IPS-11a (cell line): ENCODE measurements around the gene RASGRF2.

ENCODE experiments used
- H3K4me3 ChIP-seq: one replicate; pipeline ENCODE4 v1.5.1; 2013; ENCODE audit warnings: low read depth, low read length, control low read depth

RASGRF2 gene

DNA sequence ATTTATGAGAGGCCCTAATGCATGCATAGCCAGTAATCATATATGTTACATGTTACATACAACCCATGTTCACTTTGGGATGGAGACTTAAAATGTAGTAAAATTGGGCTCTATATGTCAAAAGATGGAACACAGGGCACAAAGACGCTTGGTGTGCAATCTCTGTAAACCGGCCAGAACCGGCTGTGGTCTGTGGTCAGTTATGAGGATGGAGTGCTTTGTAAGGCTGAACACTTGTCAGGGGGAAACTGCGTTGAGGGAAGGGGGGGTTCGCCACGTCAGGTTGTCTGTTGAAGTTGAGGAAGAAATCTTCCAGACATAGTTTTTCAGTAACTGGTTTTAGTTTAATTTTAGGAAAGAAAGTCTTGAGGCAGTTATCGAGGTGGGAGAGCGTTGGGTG is 270.3 kb downstream of the RASGRF2 start:
- H3K4me3 ChIP-seq = no peak overlapping the region

DNA sequence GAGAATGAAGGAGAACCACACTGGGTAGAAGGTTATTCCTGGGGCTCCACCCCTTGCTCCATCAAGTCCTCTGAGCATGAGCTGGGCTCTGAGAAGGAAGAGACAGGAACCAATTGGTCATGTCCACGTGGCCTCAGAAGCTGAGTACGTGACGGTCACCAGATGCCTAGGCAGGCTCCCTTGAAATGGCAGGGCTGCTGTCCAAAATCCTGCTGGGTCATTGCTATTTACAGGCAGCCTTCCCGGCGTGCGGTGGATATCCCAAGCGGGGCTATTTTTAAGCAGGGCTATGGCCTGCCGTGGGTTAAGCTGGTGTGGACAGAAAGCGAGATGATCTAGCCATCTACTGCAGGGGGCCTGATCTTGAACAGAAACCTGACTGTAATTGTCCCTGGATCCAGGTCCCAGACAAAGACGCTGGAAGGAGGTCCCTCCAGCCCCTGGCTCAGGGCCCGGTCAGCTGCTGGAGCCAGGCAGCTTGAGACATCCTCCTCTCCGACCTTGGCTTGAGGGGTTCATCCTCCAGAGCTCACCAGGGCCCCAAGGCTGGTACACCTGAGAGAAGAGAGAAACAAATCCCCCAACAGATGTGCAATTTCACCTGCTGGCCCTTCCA is 272.4 kb downstream of the RASGRF2 start:
- no peak overlapping the region for H3K4me3 ChIP-seq

- peak within 1 kb of the TSS; percentile 50 for H3K4me3 ChIP-seq
Observed at GRCh38 chr5:81233080-81233634, 273.0 kb downstream of the RASGRF2 start, which contains the start of gene CKMT2. TSS of gene CKMT2 (plus strand) at chr5:81233322. CDS start at chr5:81251133, 17,811 bp downstream.

GRCh38 chr5:81234299-81234698 is 274.1 kb downstream of the RASGRF2 start:
- no peak overlapping the region for H3K4me3 ChIP-seq

- no peak overlapping the region for H3K4me3 ChIP-seq
Observed at GRCh38 chr5:81234801-81235200, 274.6 kb downstream of the RASGRF2 start.

GRCh38 chr5:81235287-81236072 is 275.3 kb downstream of the RASGRF2 start:
- no peak overlapping the region for H3K4me3 ChIP-seq

- H3K4me3 ChIP-seq = no peak overlapping the region
Observed at GRCh38 chr5:81238460-81238859, 278.3 kb downstream of the RASGRF2 start.

DNA sequence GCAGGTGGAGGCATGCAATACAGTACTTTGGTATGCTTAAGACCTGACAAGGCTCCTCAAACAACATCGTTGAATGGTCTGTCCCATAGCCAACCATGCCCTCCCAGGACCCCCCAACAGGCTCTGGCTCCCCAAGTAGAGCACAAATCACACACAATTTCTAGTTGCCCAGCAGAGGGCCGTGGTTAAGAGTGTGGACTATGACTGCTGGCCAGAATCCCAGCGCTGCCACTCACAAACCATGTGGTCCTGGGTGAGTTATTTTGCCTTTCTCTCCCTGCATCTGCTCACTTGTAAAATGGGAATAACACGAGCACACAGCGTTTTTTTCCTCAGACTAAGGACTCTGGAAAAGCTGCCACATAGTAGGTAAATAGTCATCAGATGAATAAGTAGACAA is 279.4 kb downstream of the RASGRF2 start:
- no peak overlapping the region for H3K4me3 ChIP-seq

DNA sequence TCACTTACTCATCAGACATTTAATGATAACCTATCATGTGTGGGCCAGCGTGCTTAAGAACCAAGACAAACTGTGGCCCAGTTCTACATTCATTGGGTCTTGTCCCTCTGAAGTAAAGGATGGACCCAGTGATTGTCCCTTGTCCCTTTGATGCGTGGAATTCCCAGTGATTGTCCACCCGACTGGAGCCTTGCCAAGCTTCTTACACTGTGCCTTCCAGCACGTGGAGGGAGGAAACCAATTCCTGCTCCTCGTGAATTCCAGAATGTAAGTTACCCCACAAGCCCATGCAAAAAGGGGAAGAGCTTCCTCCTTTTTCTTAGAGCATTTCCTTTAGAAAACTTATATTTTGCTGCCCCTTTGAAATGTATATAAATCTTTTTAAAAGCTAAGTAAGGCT is 280.8 kb downstream of the RASGRF2 start:
- no peak overlapping the region for H3K4me3 ChIP-seq

GRCh38 chr5:81241961-81242648 is 281.9 kb downstream of the RASGRF2 start:
- no peak overlapping the region for H3K4me3 ChIP-seq

GRCh38 chr5:81242906-81243436 is 282.8 kb downstream of the RASGRF2 start:
- H3K4me3 ChIP-seq = no peak overlapping the region

GRCh38 chr5:81244451-81244850 is 284.3 kb downstream of the RASGRF2 start:
- no peak overlapping the region for H3K4me3 ChIP-seq

DNA sequence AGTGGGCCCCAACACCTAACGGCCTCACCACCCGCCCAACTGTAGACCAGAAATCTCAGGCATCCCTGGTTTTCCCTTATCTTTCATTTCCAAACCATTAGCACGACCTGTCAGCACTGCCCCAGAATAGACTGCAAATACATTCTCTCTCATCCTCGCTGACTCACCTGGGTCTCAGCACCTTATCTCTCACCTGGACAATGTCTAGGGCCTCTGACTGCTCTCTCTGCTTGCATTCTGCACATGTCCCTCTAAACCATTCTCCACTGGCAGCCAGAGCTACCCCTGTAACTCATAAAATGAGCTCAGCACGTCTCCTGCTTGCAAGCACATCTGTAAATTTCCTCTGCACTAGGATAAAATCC is 285.7 kb downstream of the RASGRF2 start:
- H3K4me3 ChIP-seq = no peak overlapping the region

DNA sequence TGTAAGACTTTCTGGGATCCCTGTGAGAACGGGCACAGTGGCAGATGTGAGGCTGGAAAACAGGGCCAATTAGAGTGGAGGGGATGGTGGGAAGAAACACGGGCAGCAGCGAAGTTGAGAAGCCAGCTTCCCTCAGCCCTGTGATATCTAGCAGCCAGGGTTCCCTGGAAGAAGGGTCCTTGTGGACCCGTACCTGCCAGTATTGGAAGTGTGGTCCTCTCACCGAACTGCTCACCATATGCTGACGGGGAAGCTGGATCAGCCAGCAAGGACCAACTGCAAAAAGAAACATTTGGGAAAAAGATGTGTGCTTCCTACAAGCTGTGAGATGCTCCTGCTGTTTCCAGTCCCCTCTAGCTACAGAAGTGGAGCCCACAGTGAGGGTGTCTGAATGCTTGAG is 286.5 kb downstream of the RASGRF2 start:
- H3K4me3 ChIP-seq = no peak overlapping the region

- H3K4me3 ChIP-seq = no peak overlapping the region
Observed at GRCh38 chr5:81247441-81247972, 287.3 kb downstream of the RASGRF2 start.

GRCh38 chr5:81249240-81249639 is 289.1 kb downstream of the RASGRF2 start:
- H3K4me3 ChIP-seq = no peak overlapping the region

GRCh38 chr5:81250004-81250403 is 289.8 kb downstream of the RASGRF2 start:
- no peak overlapping the region for H3K4me3 ChIP-seq

- no peak overlapping the region for H3K4me3 ChIP-seq
Observed at GRCh38 chr5:81251922-81252321, 291.8 kb downstream of the RASGRF2 start.

- no peak overlapping the region for H3K4me3 ChIP-seq
Observed at GRCh38 chr5:81252904-81253303, 292.7 kb downstream of the RASGRF2 start.

DNA sequence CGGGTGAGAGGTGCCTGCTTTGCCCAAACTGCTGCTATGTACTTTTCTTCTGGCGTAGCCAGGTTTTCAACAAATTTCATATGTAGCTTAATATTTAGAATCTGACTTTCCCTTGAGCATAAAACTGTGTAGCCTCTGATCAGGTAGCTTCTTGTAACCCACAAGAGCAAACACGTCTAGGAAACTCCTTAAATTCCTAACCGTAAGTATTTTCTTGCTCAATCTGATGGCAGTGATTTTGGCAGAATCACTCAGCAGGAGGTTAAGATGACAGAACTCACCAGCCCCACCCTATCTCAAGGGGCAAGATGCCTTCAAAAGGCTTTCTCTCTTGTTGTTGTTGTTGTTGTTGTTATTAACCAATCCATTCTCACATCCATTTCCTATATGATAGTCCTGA is 293.7 kb downstream of the RASGRF2 start:
- H3K4me3 ChIP-seq = no peak overlapping the region

GRCh38 chr5:81254886-81255559 is 294.9 kb downstream of the RASGRF2 start:
- H3K4me3 ChIP-seq = no peak overlapping the region
